Activated T-helper 17 cell treated with anti-CD3 and anti-CD28 coated beads, Interleukin-2, amount 50 U/mL, for 72 hours (primary cell): Measurements from ENCODE around the gene ARHGAP6. TPM values are rescaled to one million over a fixed set of nuclear protein-coding genes. Genes with fewer than 3 reads are reported as not detected.

Experiments
- ATAC-seq: fragments of 150-1000 bp; cut with Tn5 transposase; replicated peaks from 2 replicates; pipeline ENCODE4 v1.10.0; 2021; ENCODE audit warnings: mild to moderate bottlenecking, moderate library complexity
- H3K27ac Mint-ChIP-seq: one replicate; pipeline ENCODE4 v1.8.0; 2022; ENCODE audit warnings: mixed read lengths
- H3K27me3 Mint-ChIP-seq: one replicate; pipeline ENCODE4 v1.8.0; 2022; ENCODE audit warnings: mixed read lengths
- H3K36me3 Mint-ChIP-seq: one replicate; pipeline ENCODE4 v1.8.0; 2022; ENCODE audit warnings: low read depth, mild to moderate bottlenecking, mixed read lengths
- H3K4me1 Mint-ChIP-seq: one replicate; pipeline ENCODE4 v1.8.0; 2022; ENCODE audit warnings: mixed read lengths
- H3K4me3 Mint-ChIP-seq: one replicate; pipeline ENCODE4 v1.8.0; 2022; ENCODE audit warnings: mild to moderate bottlenecking, mixed read lengths
- H3K9me3 Mint-ChIP-seq: one replicate; pipeline ENCODE4 v1.8.0; 2022; ENCODE audit warnings: mixed read lengths
- total RNA-seq, 2 donors: library from RNA; stranded (reverse); gene quantifications; one replicate each; pipeline ENCODE4 v1.2.3, GENCODE V29; 2022

The ARHGAP6 gene
- total RNA-seq, 2 donors from 2014 or later = not detected

DNA sequence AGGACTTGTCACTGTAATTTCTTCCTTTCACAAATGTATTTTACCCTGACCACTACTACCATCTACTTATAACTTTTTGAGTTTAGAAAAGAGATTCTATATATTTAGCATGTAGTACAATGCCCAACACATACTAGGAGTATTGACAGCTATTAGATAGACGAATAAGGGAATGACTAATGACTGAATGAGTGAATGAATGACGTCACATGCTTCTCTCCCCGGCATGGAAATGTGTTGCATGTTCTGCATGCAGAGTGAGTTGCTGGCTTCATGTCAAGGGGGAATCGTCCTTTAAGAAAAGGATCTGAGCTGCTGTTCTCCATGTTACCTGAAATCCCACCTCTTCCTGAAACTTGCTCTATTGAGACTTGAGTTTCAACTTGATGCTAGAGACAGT lies 459.9 kb downstream of the ARHGAP6 start:
- Mint-ChIP-seq H3K27ac (no peak overlapping the region), H3K4me1 (no peaks in the 10 kb centered on the region), H3K4me3 (no peak overlapping the region), H3K36me3 (no peaks in the 10 kb centered on the region), H3K27me3 (peaks cover 4% of the 10 kb centered on the region), H3K9me3 (no peaks in the 10 kb centered on the region)
- no peak for ATAC-seq

DNA sequence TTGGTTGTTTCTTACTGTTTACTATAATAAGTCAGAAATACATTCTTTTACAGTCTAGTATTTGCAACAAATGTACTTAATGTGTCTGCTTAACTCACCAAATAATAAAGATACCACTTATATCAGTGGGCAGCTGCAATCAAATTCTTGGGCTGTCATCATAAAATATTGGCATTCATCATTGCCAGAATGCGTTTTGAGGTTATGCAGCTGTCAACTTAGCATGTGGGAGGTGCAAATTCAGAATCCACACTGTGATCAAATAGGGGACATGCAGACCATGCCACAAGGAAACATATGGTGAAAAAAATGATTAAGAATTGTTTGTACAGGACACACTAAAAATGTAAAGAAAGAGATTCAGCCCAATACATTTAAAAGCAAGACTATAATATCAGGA lies 468.0 kb downstream of the ARHGAP6 start:
- Mint-ChIP-seq H3K36me3 (no peaks in the 10 kb centered on the region), H3K4me1 (no peaks in the 10 kb centered on the region), H3K4me3 (no peak overlapping the region), H3K27ac (no peak overlapping the region), H3K9me3 (no peaks in the 10 kb centered on the region), H3K27me3 (no peaks in the 10 kb centered on the region)
- no peak for ATAC-seq

DNA sequence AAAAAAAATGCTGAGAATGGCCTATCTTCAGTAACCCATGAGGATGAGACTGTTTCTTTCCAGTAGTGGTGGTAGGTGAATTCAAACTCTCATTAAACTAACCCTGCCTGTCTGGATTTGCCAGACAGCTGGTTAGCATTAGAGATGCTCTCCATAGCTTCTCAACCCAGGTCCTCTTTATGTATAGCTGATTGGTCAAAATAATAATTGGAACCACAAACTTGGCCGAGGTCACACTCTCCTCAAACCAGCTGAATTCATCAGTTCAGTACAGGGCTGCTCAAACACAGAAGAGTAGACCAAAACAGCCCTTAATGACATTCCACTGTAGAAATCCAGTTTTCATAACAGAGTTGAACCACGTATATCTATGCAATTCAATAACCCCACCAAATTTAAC lies 469.2 kb downstream of the ARHGAP6 start:
- no peak overlapping the region for H3K27ac Mint-ChIP-seq
- no peak overlapping the region for H3K4me3 Mint-ChIP-seq
- ATAC-seq = no peak
- H3K9me3 Mint-ChIP-seq = no peaks in the 10 kb centered on the region
- H3K27me3 Mint-ChIP-seq = no peaks in the 10 kb centered on the region
- H3K36me3 Mint-ChIP-seq = no peaks in the 10 kb centered on the region
- H3K4me1 Mint-ChIP-seq = no peaks in the 10 kb centered on the region

DNA sequence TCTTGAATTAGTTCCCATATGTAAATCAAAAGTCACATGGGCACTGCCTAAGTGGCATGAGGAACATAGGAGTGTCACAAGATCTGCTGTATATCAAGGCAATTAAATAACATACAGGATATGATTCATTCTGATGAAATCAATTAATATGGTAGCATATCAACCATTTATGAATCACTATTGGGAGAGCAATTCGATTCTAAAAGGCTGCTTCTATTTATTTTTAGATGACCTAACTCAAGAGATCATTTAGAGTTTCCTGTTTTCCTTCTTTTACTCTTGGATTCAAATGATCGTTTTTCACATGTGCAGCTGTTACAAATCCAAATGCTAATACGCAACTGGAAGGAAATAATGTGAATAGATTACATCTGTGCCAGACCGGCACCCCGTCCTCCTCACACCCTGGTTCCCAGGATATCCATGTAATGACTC lies 472.7 kb downstream of the ARHGAP6 start:
- H3K27me3 Mint-ChIP-seq = no peaks in the 10 kb centered on the region
- H3K4me3 Mint-ChIP-seq = no peak overlapping the region
- no peaks in the 10 kb centered on the region for H3K9me3 Mint-ChIP-seq
- no peak overlapping the region for H3K27ac Mint-ChIP-seq
- no peaks in the 10 kb centered on the region for H3K36me3 Mint-ChIP-seq
- no peak for ATAC-seq
- H3K4me1 Mint-ChIP-seq = no peaks in the 10 kb centered on the region

DNA sequence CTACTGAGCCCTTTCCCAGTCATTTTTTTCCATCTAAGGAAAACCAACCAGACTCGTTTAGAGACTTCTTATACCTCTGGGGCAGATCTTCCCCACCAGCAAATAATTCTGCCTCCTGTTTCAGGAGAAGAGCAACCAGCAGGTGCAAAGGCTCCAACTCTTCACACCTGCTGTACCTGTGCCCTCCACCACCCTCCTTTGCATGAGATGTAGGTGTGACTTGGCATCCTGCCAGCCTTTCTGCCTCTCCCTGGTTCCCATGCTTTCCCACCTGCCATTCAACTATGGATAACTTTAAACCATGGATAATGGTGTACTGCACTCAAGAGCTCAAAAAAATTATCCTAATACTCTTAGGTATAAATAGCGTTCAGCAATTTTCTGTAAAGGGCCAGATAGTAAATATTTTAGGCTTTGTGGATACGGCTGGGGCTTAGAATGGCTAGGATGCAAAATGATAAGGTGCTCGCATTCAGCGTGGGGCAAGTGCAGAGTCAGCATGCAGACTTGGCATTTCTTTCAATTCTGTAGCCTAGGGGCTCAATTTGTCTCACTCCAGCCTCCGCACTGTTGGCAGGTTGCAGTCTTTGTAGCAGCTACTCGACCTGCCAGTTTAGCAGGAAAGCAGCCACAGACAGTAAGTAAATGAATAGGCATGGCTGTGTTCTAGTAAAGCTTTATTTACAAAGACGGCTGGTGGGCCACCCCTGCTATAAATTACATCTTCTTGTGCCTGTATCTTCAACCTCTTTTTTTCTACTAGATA lies 474.8 kb downstream of the ARHGAP6 start:
- ATAC-seq = no peak
- Mint-ChIP-seq H3K9me3 (no peaks in the 10 kb centered on the region), H3K27ac (no peak overlapping the region), H3K4me1 (no peaks in the 10 kb centered on the region), H3K4me3 (no peak overlapping the region), H3K27me3 (no peaks in the 10 kb centered on the region), H3K36me3 (no peaks in the 10 kb centered on the region)

DNA sequence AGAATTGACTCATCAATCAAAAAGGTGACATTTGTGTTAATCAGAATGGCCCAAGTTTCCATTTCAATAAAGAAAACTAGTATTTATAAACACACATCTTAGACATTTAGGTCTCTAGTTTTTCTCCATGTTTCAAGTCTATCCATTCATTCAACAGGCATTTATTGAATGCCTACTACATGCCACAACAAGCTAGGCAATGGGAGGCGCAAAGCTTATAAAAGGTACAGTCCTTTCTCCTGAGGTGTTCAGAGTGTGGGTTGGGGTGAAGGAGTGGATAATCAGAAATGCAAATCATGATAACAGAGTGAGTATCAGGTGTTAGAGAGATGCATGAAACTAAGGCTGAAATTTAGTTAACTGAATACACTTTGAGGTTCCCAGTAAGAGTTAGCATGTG lies 476.6 kb downstream of the ARHGAP6 start:
- Mint-ChIP-seq H3K36me3 (no peaks in the 10 kb centered on the region), H3K4me3 (no peak overlapping the region), H3K4me1 (no peaks in the 10 kb centered on the region), H3K27me3 (no peaks in the 10 kb centered on the region), H3K9me3 (no peaks in the 10 kb centered on the region), H3K27ac (no peak overlapping the region)
- no peak for ATAC-seq

DNA sequence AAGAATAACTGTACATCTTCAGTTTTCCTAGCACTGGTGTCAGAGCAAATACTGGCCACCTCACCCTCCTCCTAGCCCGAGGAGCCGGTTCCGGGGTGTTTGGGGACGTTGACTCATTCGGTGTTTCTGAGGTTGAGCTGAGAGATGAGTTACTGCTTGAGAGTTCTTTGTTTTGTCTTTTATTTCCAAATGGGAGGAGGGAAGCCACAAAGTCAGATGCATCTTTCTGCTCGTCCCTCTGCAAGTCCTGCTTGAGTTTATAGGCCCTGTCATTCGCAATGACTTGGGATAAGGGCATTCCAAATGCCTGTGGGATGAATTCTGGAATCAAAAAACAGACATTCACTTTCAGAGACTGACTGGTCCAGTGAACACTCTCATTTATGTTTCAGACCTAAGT lies 477.1 kb downstream of the ARHGAP6 start:
- no peaks in the 10 kb centered on the region for H3K36me3 Mint-ChIP-seq
- H3K9me3 Mint-ChIP-seq = no peaks in the 10 kb centered on the region
- ATAC-seq = peak; percentile 51
- no peaks in the 10 kb centered on the region for H3K4me1 Mint-ChIP-seq
- H3K27ac Mint-ChIP-seq = no peak overlapping the region
- H3K27me3 Mint-ChIP-seq = peaks cover 3% of the 10 kb centered on the region
- no peak overlapping the region for H3K4me3 Mint-ChIP-seq

DNA sequence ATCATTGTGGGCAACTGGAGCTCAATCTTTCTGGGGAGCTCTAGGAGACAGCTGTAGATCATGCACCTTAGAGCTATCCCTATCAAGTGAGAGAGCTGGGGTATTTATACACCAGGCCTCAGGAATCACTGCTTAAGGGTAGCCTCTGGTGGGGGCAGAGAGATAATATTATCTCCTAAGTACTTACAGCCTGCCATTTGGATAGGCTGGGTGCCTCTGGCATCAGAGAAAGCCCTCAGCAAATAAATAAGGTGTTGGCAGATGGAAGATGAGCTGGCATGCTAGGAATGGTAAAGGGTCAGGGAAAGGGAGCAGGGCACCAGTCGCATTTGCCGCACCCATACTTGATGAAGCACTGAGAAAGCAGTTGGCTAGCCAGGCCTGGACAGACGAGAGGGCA lies 478.7 kb downstream of the ARHGAP6 start:
- H3K36me3 Mint-ChIP-seq = no peaks in the 10 kb centered on the region
- H3K27ac Mint-ChIP-seq = no peak overlapping the region
- H3K4me3 Mint-ChIP-seq = no peak overlapping the region
- ATAC-seq = no peak
- H3K9me3 Mint-ChIP-seq = no peaks in the 10 kb centered on the region
- no peaks in the 10 kb centered on the region for H3K4me1 Mint-ChIP-seq
- H3K27me3 Mint-ChIP-seq = peaks cover 6% of the 10 kb centered on the region

DNA sequence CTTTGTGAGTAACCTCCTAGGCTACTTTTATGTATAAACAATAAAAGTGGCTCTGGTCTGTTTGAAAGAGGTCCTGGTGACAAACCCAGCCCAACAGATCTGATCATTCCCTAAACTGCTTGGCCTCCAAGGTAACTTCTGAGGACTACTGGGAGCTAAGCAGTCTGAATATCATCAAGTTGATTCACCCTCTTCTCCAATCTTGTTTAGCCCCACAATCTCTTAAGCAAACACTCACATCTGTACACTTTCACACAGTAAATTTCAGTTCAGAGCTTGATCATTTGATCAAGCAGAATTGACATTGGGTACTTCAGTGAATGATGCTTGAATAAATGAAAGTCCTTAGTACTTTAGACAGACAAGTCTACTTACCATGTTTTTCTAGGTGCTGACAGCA lies 479.9 kb downstream of the ARHGAP6 start:
- H3K27ac Mint-ChIP-seq = no peak overlapping the region
- peaks cover 6% of the 10 kb centered on the region for H3K27me3 Mint-ChIP-seq
- no peak overlapping the region for H3K4me3 Mint-ChIP-seq
- ATAC-seq = no peak
- no peaks in the 10 kb centered on the region for H3K9me3 Mint-ChIP-seq
- H3K36me3 Mint-ChIP-seq = no peaks in the 10 kb centered on the region
- H3K4me1 Mint-ChIP-seq = no peaks in the 10 kb centered on the region

DNA sequence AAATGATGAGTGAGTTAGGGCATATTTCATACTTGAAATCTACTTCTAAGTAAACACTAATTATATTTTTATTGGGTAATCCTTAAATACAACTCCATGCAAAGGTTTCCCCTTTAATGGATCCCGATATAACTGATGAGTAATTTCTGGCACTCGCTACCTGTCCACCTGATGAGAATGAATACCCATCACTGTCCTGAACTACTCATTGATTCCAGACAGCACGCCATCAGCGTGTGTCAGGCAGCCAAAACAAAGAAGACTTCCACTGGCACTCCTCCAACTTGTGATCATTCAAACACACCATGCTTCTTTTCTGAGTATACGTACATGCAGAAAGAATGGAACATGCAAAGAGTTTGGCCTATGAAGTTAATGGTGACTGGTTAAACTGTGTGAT lies 485.1 kb downstream of the ARHGAP6 start:
- ATAC-seq = no peak
- Mint-ChIP-seq H3K27ac (no peak overlapping the region), H3K4me1 (no peaks in the 10 kb centered on the region), H3K4me3 (no peak overlapping the region), H3K9me3 (no peaks in the 10 kb centered on the region), H3K27me3 (peaks cover 6% of the 10 kb centered on the region), H3K36me3 (no peaks in the 10 kb centered on the region)

DNA sequence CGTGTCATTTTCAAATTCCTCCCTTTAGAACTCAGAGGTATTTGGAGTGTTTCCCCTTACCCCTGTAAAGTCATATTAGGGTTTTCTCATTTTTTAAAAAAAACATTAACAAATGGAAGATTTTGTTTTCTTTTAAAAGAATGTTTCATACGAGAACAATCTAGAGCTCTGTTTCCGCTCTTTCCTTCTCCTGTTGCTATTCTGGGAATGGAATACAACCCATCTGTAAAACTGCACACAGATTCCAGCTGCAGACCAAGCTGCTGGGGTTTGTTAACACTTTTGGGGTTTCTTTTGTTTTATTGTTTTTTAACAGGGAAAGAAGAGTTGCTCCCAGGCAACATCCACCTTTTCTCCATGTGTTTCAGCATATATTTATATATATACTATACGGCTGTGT lies 493.3 kb downstream of the ARHGAP6 start:
- Mint-ChIP-seq H3K4me3 (no peak overlapping the region), H3K36me3 (no peaks in the 10 kb centered on the region), H3K27ac (no peak overlapping the region), H3K4me1 (no peaks in the 10 kb centered on the region), H3K9me3 (no peaks in the 10 kb centered on the region), H3K27me3 (peaks cover 10% of the 10 kb centered on the region)
- ATAC-seq = no peak

DNA sequence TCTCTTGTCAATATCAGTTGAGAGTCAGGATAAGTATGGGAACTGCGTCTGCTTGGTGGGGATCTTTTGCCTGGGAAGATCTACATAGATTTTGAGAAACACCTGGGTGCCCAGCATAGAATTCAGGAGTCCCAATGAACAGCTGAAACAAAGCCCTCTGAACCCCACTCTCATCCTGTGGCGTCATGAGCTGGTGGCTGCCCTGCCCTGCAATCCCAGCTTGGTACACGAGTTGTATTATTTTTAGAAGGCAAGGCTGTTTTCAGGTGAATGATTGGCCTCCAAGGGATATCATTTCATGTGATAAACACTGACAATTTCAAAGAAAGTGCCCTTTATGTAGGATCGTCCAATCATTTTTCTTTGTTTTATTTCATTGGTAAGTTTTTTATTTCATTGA lies 493.8 kb downstream of the ARHGAP6 start:
- Mint-ChIP-seq H3K4me3 (no peak overlapping the region), H3K36me3 (no peaks in the 10 kb centered on the region), H3K4me1 (no peaks in the 10 kb centered on the region), H3K27me3 (peaks cover 14% of the 10 kb centered on the region), H3K27ac (no peak overlapping the region), H3K9me3 (no peaks in the 10 kb centered on the region)
- no peak for ATAC-seq

DNA sequence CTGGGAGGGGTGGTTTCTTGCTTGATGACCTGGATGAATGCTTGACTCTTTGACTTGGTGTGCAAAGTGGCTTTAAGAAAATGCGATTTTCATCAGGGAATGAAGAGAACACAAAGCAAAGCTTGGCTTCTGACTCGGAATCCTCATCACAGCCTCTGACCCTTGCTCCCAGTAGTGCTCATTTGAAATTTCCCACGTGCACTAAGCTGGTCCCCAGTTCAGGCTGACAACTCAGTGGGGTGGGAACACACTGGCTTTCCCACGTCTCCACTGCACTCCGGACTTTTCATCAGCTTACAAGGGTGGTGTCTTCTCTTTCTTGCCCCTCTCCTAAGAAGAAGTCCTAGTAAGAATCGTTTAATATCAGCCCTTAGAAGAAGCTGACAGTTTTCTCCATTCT lies 501.3 kb downstream of the ARHGAP6 start:
- Mint-ChIP-seq H3K27ac (no peak overlapping the region), H3K9me3 (no peaks in the 10 kb centered on the region), H3K36me3 (no peaks in the 10 kb centered on the region), H3K4me3 (no peak overlapping the region), H3K4me1 (no peaks in the 10 kb centered on the region), H3K27me3 (peaks cover 4% of the 10 kb centered on the region)
- no peak for ATAC-seq

DNA sequence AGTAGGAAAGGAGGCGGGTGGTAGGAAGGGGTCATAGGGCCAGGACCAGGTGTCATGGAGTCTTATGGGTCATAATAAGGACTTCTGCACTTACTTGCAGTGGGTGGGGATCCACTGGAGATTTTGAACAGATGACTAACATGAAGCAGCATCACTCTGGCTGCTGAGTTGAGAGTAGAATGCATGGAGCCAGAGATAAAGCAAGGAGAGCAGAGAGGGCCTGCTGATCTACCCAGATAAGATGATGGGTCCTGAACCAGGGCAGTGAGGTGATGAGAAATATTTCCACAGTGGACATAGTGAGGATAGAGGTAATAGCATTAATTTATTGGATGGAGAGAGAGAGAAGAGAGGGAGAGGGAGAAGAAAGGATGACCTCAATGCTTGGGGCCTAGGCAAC lies 506.6 kb downstream of the ARHGAP6 start:
- Mint-ChIP-seq H3K36me3 (no peaks in the 10 kb centered on the region), H3K9me3 (no peaks in the 10 kb centered on the region)

DNA sequence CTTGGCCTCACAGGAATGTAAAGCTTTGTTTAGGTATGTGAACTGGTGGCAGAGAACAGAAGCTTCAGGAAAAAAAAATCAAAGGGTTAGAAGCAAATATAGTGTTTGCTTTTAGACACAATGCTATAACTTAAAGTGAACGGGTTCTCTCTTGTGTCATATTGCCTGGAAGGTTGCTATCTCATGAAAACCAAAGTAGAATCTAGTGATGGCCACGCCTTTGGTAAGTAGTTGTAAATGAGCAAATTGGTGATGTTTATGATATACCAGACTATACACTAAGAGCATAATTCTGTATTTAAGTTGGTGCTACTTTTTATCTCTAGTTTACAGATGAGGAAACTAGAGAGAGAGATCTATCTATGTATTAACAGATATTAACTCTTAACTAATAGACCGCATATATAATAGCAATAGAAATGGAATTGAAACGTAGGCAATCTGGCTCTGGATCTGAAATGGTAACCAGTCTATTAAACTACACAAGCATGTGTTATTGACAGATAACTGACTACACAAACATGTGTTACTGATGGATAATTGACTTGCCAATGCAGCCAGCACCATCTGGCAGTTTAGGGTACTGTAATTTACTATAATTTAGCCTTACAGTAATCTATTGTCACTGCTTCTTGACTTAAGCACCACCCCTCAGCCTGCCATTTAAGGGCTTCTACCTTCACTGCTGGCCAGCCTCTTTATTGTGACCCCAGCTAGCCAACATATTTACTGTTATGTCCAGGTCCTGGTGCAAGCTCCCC lies 513.7 kb downstream of the ARHGAP6 start:
- H3K4me3 Mint-ChIP-seq = no peak overlapping the region

More for the DNA sequence above, 506.6 kb downstream of the ARHGAP6 start:
- no peak overlapping the region for H3K27ac Mint-ChIP-seq
- ATAC-seq = no peak
- H3K27me3 Mint-ChIP-seq = no peaks in the 10 kb centered on the region
- H3K4me3 Mint-ChIP-seq = no peak overlapping the region
- H3K4me1 Mint-ChIP-seq = no peaks in the 10 kb centered on the region

More for the DNA sequence above, 513.7 kb downstream of the ARHGAP6 start:
- Mint-ChIP-seq H3K4me1 (no peaks in the 10 kb centered on the region), H3K9me3 (no peaks in the 10 kb centered on the region), H3K36me3 (no peaks in the 10 kb centered on the region), H3K27ac (no peak overlapping the region), H3K27me3 (no peaks in the 10 kb centered on the region)
- ATAC-seq = no peak
